Measurements from ENCODE around the gene OSCAR. TPM values are rescaled to one million over a fixed set of nuclear protein-coding genes. Genes with fewer than 3 reads are reported as not detected.

OSCAR gene
- total RNA-seq, 2 donors from 2014 or later, result 2.4 TPM; not detected in 1

GRCh38 chr19:54081032-54081431 lies 19.6 kb downstream of the OSCAR start, which contains the start of gene TARM1:
TARM1 (minus strand) TSS chr19:54081365; CDS start chr19:54081340, 25 bp downstream.
- H3K4me3 ChIP-seq, result no peak within 1 kb of the TSS
- no peak for TF ChIP-seq CTCF (IDR thresholded peaks at IDR 0.05)
- no peak within 1 kb of the TSS for H3K27ac ChIP-seq
- no peaks in the 10 kb centered on the region for H3K36me3 ChIP-seq
- H3K27me3 ChIP-seq, result no peaks in the 10 kb centered on the region
- peaks cover 0 to 15% of the 10 kb centered on the region in 2 donors for H3K9me3 ChIP-seq
- no peak for DNase-seq (ENCODE audit: low spot score)
- no peaks in the 10 kb centered on the region for H3K4me1 ChIP-seq

- no peak for TF ChIP-seq CTCF (IDR thresholded peaks at IDR 0.05)
- Histone ChIP-seq H3K27ac (no peak overlapping the region), H3K4me3 (no peak overlapping the region), H3K27me3 (no peaks in the 10 kb centered on the region), H3K36me3 (no peaks in the 10 kb centered on the region), H3K9me3 (peaks cover 0 to 15% of the 10 kb centered on the region in 2 donors), H3K4me1 (no peaks in the 10 kb centered on the region)
- no peak for DNase-seq (ENCODE audit: low spot score)
These were observed 23.3 kb downstream of the OSCAR start for GRCh38 chr19:54077334-54077733.

- Histone ChIP-seq H3K36me3 (no peaks in the 10 kb centered on the region), H3K4me1 (no peaks in the 10 kb centered on the region), H3K27me3 (no peaks in the 10 kb centered on the region), H3K9me3 (peaks cover 0 to 5% of the 10 kb centered on the region in 2 donors), H3K27ac (no peak overlapping the region), H3K4me3 (no peak overlapping the region)
- no peak for TF ChIP-seq CTCF (IDR thresholded peaks at IDR 0.05)
- DNase-seq (ENCODE audit: low spot score), result no peak
These were observed 25.8 kb downstream of the OSCAR start for GRCh38 chr19:54074851-54075250.

GRCh38 chr19:54073829-54074228 lies 26.8 kb downstream of the OSCAR start:
- DNase-seq (ENCODE audit: low spot score), result no peak
- no peaks in the 10 kb centered on the region for H3K27me3 ChIP-seq
- H3K36me3 ChIP-seq, result no peaks in the 10 kb centered on the region
- no peaks in the 10 kb centered on the region for H3K4me1 ChIP-seq
- TF ChIP-seq CTCF (IDR thresholded peaks at IDR 0.05), result no peak
- H3K9me3 ChIP-seq, result peaks cover 0 to 11% of the 10 kb centered on the region in 2 donors
- H3K4me3 ChIP-seq, result no peak overlapping the region
- no peak overlapping the region for H3K27ac ChIP-seq

- no peak overlapping the region for H3K27ac ChIP-seq
- H3K9me3 ChIP-seq, result peaks cover 0 to 11% of the 10 kb centered on the region in 2 donors
- no peak for TF ChIP-seq CTCF (IDR thresholded peaks at IDR 0.05)
- no peaks in the 10 kb centered on the region for H3K4me1 ChIP-seq
- H3K27me3 ChIP-seq, result no peaks in the 10 kb centered on the region
- H3K36me3 ChIP-seq, result no peaks in the 10 kb centered on the region
- no peak for DNase-seq (ENCODE audit: low spot score)
- H3K4me3 ChIP-seq, result no peak overlapping the region
These were observed 31.1 kb downstream of the OSCAR start for GRCh38 chr19:54069470-54069869.

Measured in right atrium auricular region (tissue), 2 donors.